Heart left ventricle (tissue), 16 donors: ENCODE results near the gene RBPMS2. TPM values are rescaled to one million over a fixed set of nuclear protein-coding genes. Genes with fewer than 3 reads are reported as not detected.

Experiments
- ATAC-seq, 4 donors: fragments of 200-7000 bp; cut with Tn5 transposase; one replicate each; pipeline ENCODE4 v1.9.1; 2020 to 2022; ENCODE audit warnings: moderate library complexity in 4 of 4, mild to moderate bottlenecking in 3 of 4, moderate number of reproducible peaks in 1 of 4
- DNase-seq, 5 donors: peaks; one replicate each; pipeline ENCODE4 v3.0.0-alpha.2; 2020
- H3K27ac ChIP-seq, 12 donors: fragments of 200-600 bp; sonication (generic) in 4 of 12; one replicate each; pipeline versions ENCODE4 v1.5.0 to v1.8.0; 2016 to 2022; ENCODE audit warnings: mild to moderate bottlenecking in 2 of 12
- H3K27me3 ChIP-seq, 9 donors: fragments of 200-600 bp; sonication (generic) in 2 of 9; one replicate each; pipeline versions ENCODE4 v1.5.1 to v1.8.0; 2016 to 2022; ENCODE audit warnings: mild to moderate bottlenecking in 3 of 9
- H3K36me3 ChIP-seq, 9 donors: fragments of 200-600 bp; sonication (generic) in 2 of 9; one replicate each; pipeline versions ENCODE4 v1.5.0 to v1.8.0; 2018 to 2022; ENCODE audit warnings: mild to moderate bottlenecking in 2 of 9
- H3K4me1 ChIP-seq, 12 donors: fragments of 200-600 bp; sonication (generic) in 4 of 12; one replicate each; pipeline versions ENCODE4 v1.5.0 to v1.8.0; 2016 to 2022; ENCODE audit warnings: mild to moderate bottlenecking in 3 of 12
- H3K4me3 ChIP-seq, 12 donors: fragments of 200-600 bp; sonication (generic) in 4 of 12; one replicate each; pipeline versions ENCODE4 v1.5.0 to v1.8.0; 2017 to 2022; ENCODE audit warnings: mild to moderate bottlenecking in 9 of 12, moderate library complexity in 4 of 12
- H3K9me3 ChIP-seq, 12 donors: fragments of 200-600 bp; sonication (generic) in 4 of 12; one replicate each; pipeline versions ENCODE4 v1.5.0 to v1.8.0; 2016 to 2022; ENCODE audit warnings: mild to moderate bottlenecking in 1 of 12
- CTCF ChIP-seq, 12 donors: fragments of 200-600 bp; sonication (generic) in 4 of 12; IDR thresholded peaks; one replicate each; pipeline versions ENCODE4 v1.5.0 to v1.8.0; 2018 to 2022; ENCODE audit warnings: antibody characterized with exemption in 12 of 12, mild to moderate bottlenecking in 5 of 12
- POLR2A ChIP-seq, 2 donors: fragments of 450-650 bp; IDR thresholded peaks; one replicate each; pipeline ENCODE4 v1.6.1; 2017; ENCODE audit warnings: antibody characterized with exemption in 2 of 2, mild to moderate bottlenecking in 2 of 2, moderate library complexity in 2 of 2
- WGBS, 4 donors: extraction: QIAGEN DNeasy Blood & Tissue Kit in 2 of 4; methylation state at CpG; one replicate each; pipeline versions ENCODE4 v1.1.5 to v1.1.7; 2013 to 2018; 5-methylcytosine and 5-hydroxymethylcytosine counted together
- intact Hi-C, 10 donors: fragments of 100-400 bp; cut with DNase I; formaldehyde crosslinking; loops; one replicate each; pipeline versions ENCODE4 v1.11.1 to v1.14.2; 2022
- polyA plus RNA-seq, 2 donors: library from polyadenylated mRNA; stranded (reverse); fragments of 200-250 nt; gene quantifications; one replicate each; pipeline ENCODE4 v1.2.3, GENCODE V29; 2013
- total RNA-seq, 9 donors: library from RNA; depleted of rRNA in 2 of 9; stranded (reverse); fragments of >200 nt in 2 of 9; fragmentation: NEBNext Ultra II Directional in 3 of 9; extraction: Animal tissue kit (Norgen Biotek cat#: 25700) in 3 of 9; gene quantifications; one replicate each; pipeline versions ENCODE4 v1.1.0 to v1.2.4, GENCODE V29; 2016 to 2023
- donor health status: ischemic (EF 13 %, LVEDD 7.1; RV severe dilation, severe dysfunction).
- donor health status: healthy with polysubstance abuse.
- donor health status: DM: no; HTN: yes; CAD: no.
- donor health status: DM: no; HTN: no; CAD: no.
- donor health status: ischemic (EF 25% LVEDD 6.9; RV normal size, moderate dysfunction).
- donor health status: ischemic (EF 25% LVEDD 5.7; RV mildly dilated, moderate dysfunction).
- donor health status: healthy.
- donor health status: DM: yes; HTN: yes; CAD: no.
- donor health status: ischemic (EF 35%, LVEDD 5.7; RV mildly dilated, moderate dysfunction).
- donor health status: nonischemic (EF 11% LVEDD 7.7; RV severe dilation, severe dysfunction).
- donor health status: DM: yes; HTN: yes; CAD: no.
- donor health status: PGD.
- donor health status: ischemic (EF 29% LVEDD 5.4; RV normal size, mild dysfunction).
- donor health status: nonischemic (EF 23%, LVEDD 6.1; RV moderate dilation, normal function).

Gene RBPMS2
- total and polyA plus RNA-seq, 11 donors, result 49.8 to 530 (median 202) TPM

GRCh38 chr15:64739156-64739555 lies 36.2 kb downstream of the RBPMS2 start:
- no peak overlapping the region for H3K4me3 ChIP-seq
- no peak for TF ChIP-seq CTCF (IDR thresholded peaks at IDR 0.05)
- no peak for TF ChIP-seq POLR2A (IDR thresholded peaks at IDR 0.05)
- H3K4me1 ChIP-seq, result peaks cover 0 to 56% (median 24%) of the 10 kb centered on the region in 12 donors
- peak overlapping the region; percentile 8 to 90 (median 44) for H3K27ac ChIP-seq
- H3K9me3 ChIP-seq, result no peaks in the 10 kb centered on the region
- H3K36me3 ChIP-seq, result peaks cover 0 to 16% (median 0%) of the 10 kb centered on the region in 9 donors
- H3K27me3 ChIP-seq, result no peaks in the 10 kb centered on the region
- WGBS, 4 donors, result 53 to 63% (median 60%) methylated on average over 7 of the region's 7 CpGs
- peak in 1 of 4 donors; percentile 1 for ATAC-seq
- intact Hi-C loops, result loop anchor here in 3 of 10 donors (2.0 to 5.0 kb wide), 2 partner anchors 72 to 168 kb away; no protein-coding TSS in a partner anchor
- DNase-seq, result peak in 1 of 5 donors; percentile 10

- Histone ChIP-seq H3K4me1 (peaks cover 0 to 55% (median 23%) of the 10 kb centered on the region in 12 donors), H3K27ac (peak overlapping the region in 3 of 12 donors; percentile 36 to 90 (median 78)), H3K4me3 (no peak overlapping the region), H3K36me3 (peaks cover 0 to 19% (median 0%) of the 10 kb centered on the region in 9 donors), H3K27me3 (no peaks in the 10 kb centered on the region), H3K9me3 (no peaks in the 10 kb centered on the region)
- 86 to 91% (median 88%) methylated on average over 20 to 27 of the region's 27 CpGs for WGBS, 4 donors
- no peak for TF ChIP-seq POLR2A (IDR thresholded peaks at IDR 0.05)
- no peak for TF ChIP-seq CTCF (IDR thresholded peaks at IDR 0.05)
- intact Hi-C loops, result loop anchor here in 3 of 10 donors (2.0 to 5.0 kb wide), 2 partner anchors 72 to 169 kb away; no protein-coding TSS in a partner anchor
- ATAC-seq, result no peak
- DNase-seq, result peak in 1 of 5 donors; percentile 41
These were observed 36.9 kb downstream of the RBPMS2 start for GRCh38 chr15:64738226-64739095.

GRCh38 chr15:64732156-64732860 lies 43.1 kb downstream of the RBPMS2 start:
- H3K4me3 ChIP-seq, result no peak overlapping the region
- DNase-seq (peak in 1 of 5 donors; percentile 6), ATAC-seq (peak in 1 of 4 donors; percentile 5)
- peaks cover 0 to 22% (median 0%) of the 10 kb centered on the region in 12 donors for H3K4me1 ChIP-seq
- intact Hi-C loops, result loop anchor here in 4 of 10 donors (5.0 kb wide), 3 partner anchors 80 to 175 kb away; no protein-coding TSS in a partner anchor
- no peaks in the 10 kb centered on the region for H3K9me3 ChIP-seq
- 69 to 82% (median 80%) methylated on average over 6 to 7 of the region's 7 CpGs for WGBS, 4 donors
- H3K27ac ChIP-seq, result peak overlapping the region in 1 of 12 donors; percentile 33
- TF ChIP-seq POLR2A (IDR thresholded peaks at IDR 0.05) (no peak), CTCF (IDR thresholded peaks at IDR 0.05) (no peak)
- H3K36me3 ChIP-seq, result peaks cover 0 to 31% (median 2%) of the 10 kb centered on the region in 9 donors
- H3K27me3 ChIP-seq, result no peaks in the 10 kb centered on the region
